T-helper 1 cell treated with Interleukin-12 subunit alpha and Interleukin-12 subunit beta and Interleukin-4 antibody, amounts not matched to agents 30 μg/mL and 1 μg/mL, for 36 hours (primary cell): ENCODE measurements around the gene ATP6AP1.

Experiments used
- H3K27ac Mint-ChIP-seq: one replicate; pipeline ENCODE4 v1.8.0; 2021; ENCODE audit warnings: mild to moderate bottlenecking, mixed read lengths
- H3K27me3 Mint-ChIP-seq: one replicate; pipeline ENCODE4 v1.8.0; 2021; ENCODE audit warnings: low read depth, mixed read lengths
- H3K36me3 Mint-ChIP-seq: one replicate; pipeline ENCODE4 v1.8.0; 2021; ENCODE audit warnings: low read depth, mixed read lengths
- H3K4me1 Mint-ChIP-seq: one replicate; pipeline ENCODE4 v1.8.0; 2021; ENCODE audit warnings: low read depth, mixed read lengths
- H3K4me3 Mint-ChIP-seq: one replicate; pipeline ENCODE4 v1.8.0; 2021; ENCODE audit warnings: mild to moderate bottlenecking, moderate library complexity, mixed read lengths
- H3K9me3 Mint-ChIP-seq: one replicate; pipeline ENCODE4 v1.8.0; 2021; ENCODE audit warnings: mixed read lengths

The ATP6AP1 gene

GRCh38 chrX:154443992-154444754, 15.7 kb downstream of the ATP6AP1 start, which contains the start of gene FAM50A:
Gene FAM50A (plus strand): TSS chrX:154444141. CDS start chrX:154444236, 95 bp downstream.
- no peaks in the 10 kb centered on the region for H3K9me3 Mint-ChIP-seq
- peak within 1 kb of the TSS; percentile 79 for H3K27ac Mint-ChIP-seq
- no peaks in the 10 kb centered on the region for H3K27me3 Mint-ChIP-seq

GRCh38 chrX:154444755-154445246, 16.3 kb downstream of the ATP6AP1 start:
- Mint-ChIP-seq H3K27ac (no peak overlapping the region), H3K27me3 (no peaks in the 10 kb centered on the region), H3K9me3 (no peaks in the 10 kb centered on the region), H3K36me3 (peaks cover 6% of the 10 kb centered on the region), H3K4me1 (peaks cover 16% of the 10 kb centered on the region), H3K4me3 (peak overlapping the region; percentile 25)

More at GRCh38 chrX:154443992-154444754, 15.7 kb downstream of the ATP6AP1 start, which contains the start of gene FAM50A:
- H3K4me1 Mint-ChIP-seq: peaks cover 16% of the 10 kb centered on the region
- H3K36me3 Mint-ChIP-seq: peaks cover 6% of the 10 kb centered on the region
- peak within 1 kb of the TSS; percentile 77 for H3K4me3 Mint-ChIP-seq

- Mint-ChIP-seq H3K36me3 (peaks cover 6% of the 10 kb centered on the region), H3K27me3 (no peaks in the 10 kb centered on the region), H3K27ac (no peak overlapping the region), H3K4me1 (peaks cover 16% of the 10 kb centered on the region), H3K4me3 (peak overlapping the region; percentile 37), H3K9me3 (no peaks in the 10 kb centered on the region)
These were observed 17.3 kb downstream of the ATP6AP1 start for GRCh38 chrX:154445776-154446175.

GRCh38 chrX:154446430-154446829, 18.0 kb downstream of the ATP6AP1 start:
- Mint-ChIP-seq H3K4me1 (peaks cover 16% of the 10 kb centered on the region), H3K27ac (no peak overlapping the region), H3K27me3 (no peaks in the 10 kb centered on the region), H3K36me3 (peaks cover 6% of the 10 kb centered on the region), H3K4me3 (peak overlapping the region; percentile 37), H3K9me3 (no peaks in the 10 kb centered on the region)

- peaks cover 11% of the 10 kb centered on the region for H3K4me1 Mint-ChIP-seq
- H3K9me3 Mint-ChIP-seq: no peaks in the 10 kb centered on the region
- no peaks in the 10 kb centered on the region for H3K27me3 Mint-ChIP-seq
These were observed 20.0 kb downstream of the ATP6AP1 start for GRCh38 chrX:154448484-154448883.

GRCh38 chrX:154449618-154450017, 21.1 kb downstream of the ATP6AP1 start:
- H3K27ac Mint-ChIP-seq: no peak overlapping the region
- H3K27me3 Mint-ChIP-seq: no peaks in the 10 kb centered on the region
- H3K4me3 Mint-ChIP-seq: no peak overlapping the region
- peaks cover 11% of the 10 kb centered on the region for H3K4me1 Mint-ChIP-seq
- H3K9me3 Mint-ChIP-seq: no peaks in the 10 kb centered on the region
- H3K36me3 Mint-ChIP-seq: peaks cover 13% of the 10 kb centered on the region

More at GRCh38 chrX:154448484-154448883, 20.0 kb downstream of the ATP6AP1 start:
- Mint-ChIP-seq H3K36me3 (peaks cover 13% of the 10 kb centered on the region), H3K4me3 (no peak overlapping the region), H3K27ac (no peak overlapping the region)

GRCh38 chrX:154450312-154450711, 21.8 kb downstream of the ATP6AP1 start:
- no peak overlapping the region for H3K4me3 Mint-ChIP-seq
- H3K9me3 Mint-ChIP-seq: no peaks in the 10 kb centered on the region
- peaks cover 11% of the 10 kb centered on the region for H3K4me1 Mint-ChIP-seq
- H3K27me3 Mint-ChIP-seq: no peaks in the 10 kb centered on the region
- peaks cover 13% of the 10 kb centered on the region for H3K36me3 Mint-ChIP-seq
- H3K27ac Mint-ChIP-seq: no peak overlapping the region

GRCh38 chrX:154452823-154453222, 24.3 kb downstream of the ATP6AP1 start:
- Mint-ChIP-seq H3K4me1 (peaks cover 5% of the 10 kb centered on the region), H3K27ac (no peak overlapping the region), H3K36me3 (peaks cover 9% of the 10 kb centered on the region)

GRCh38 chrX:154457491-154458115, 29.1 kb downstream of the ATP6AP1 start:
- H3K27ac Mint-ChIP-seq: peak overlapping the region; percentile 97
- H3K4me1 Mint-ChIP-seq: peaks cover 7% of the 10 kb centered on the region
- peaks cover 7% of the 10 kb centered on the region for H3K36me3 Mint-ChIP-seq
- H3K9me3 Mint-ChIP-seq: no peaks in the 10 kb centered on the region
- H3K27me3 Mint-ChIP-seq: no peaks in the 10 kb centered on the region
- peak overlapping the region; percentile 98 for H3K4me3 Mint-ChIP-seq

More at GRCh38 chrX:154452823-154453222, 24.3 kb downstream of the ATP6AP1 start:
- no peaks in the 10 kb centered on the region for H3K9me3 Mint-ChIP-seq
- H3K27me3 Mint-ChIP-seq: no peaks in the 10 kb centered on the region
- no peak overlapping the region for H3K4me3 Mint-ChIP-seq

- Mint-ChIP-seq H3K36me3 (peaks cover 4% of the 10 kb centered on the region), H3K27ac (peak within 1 kb of the TSS; percentile 97)
These were observed 29.9 kb downstream of the ATP6AP1 start, which contains the start of gene PLXNA3 for GRCh38 chrX:154458116-154458953. Gene PLXNA3 (plus strand): TSS chrX:154458281. CDS start chrX:154460184, 1,903 bp downstream.

GRCh38 chrX:154458954-154459778, 30.7 kb downstream of the ATP6AP1 start:
- Mint-ChIP-seq H3K4me3 (peak overlapping the region; percentile 85), H3K27me3 (no peaks in the 10 kb centered on the region), H3K4me1 (peaks cover 7% of the 10 kb centered on the region), H3K27ac (peak overlapping the region; percentile 68), H3K9me3 (no peaks in the 10 kb centered on the region), H3K36me3 (peaks cover 4% of the 10 kb centered on the region)

More at GRCh38 chrX:154458116-154458953, 29.9 kb downstream of the ATP6AP1 start, which contains the start of gene PLXNA3:
- no peaks in the 10 kb centered on the region for H3K9me3 Mint-ChIP-seq
- H3K4me3 Mint-ChIP-seq: peak within 1 kb of the TSS; percentile 98
- peaks cover 7% of the 10 kb centered on the region for H3K4me1 Mint-ChIP-seq
- H3K27me3 Mint-ChIP-seq: no peaks in the 10 kb centered on the region

- peaks cover 4% of the 10 kb centered on the region for H3K36me3 Mint-ChIP-seq
- H3K9me3 Mint-ChIP-seq: no peaks in the 10 kb centered on the region
- H3K4me3 Mint-ChIP-seq: no peak overlapping the region
- H3K27me3 Mint-ChIP-seq: no peaks in the 10 kb centered on the region
- no peak overlapping the region for H3K27ac Mint-ChIP-seq
- H3K4me1 Mint-ChIP-seq: peaks cover 7% of the 10 kb centered on the region
These were observed 31.4 kb downstream of the ATP6AP1 start for GRCh38 chrX:154459832-154460231.

GRCh38 chrX:154460326-154460725, 31.8 kb downstream of the ATP6AP1 start:
- no peaks in the 10 kb centered on the region for H3K9me3 Mint-ChIP-seq
- no peak overlapping the region for H3K27ac Mint-ChIP-seq
- H3K36me3 Mint-ChIP-seq: peaks cover 4% of the 10 kb centered on the region
- peak overlapping the region; percentile 21 for H3K4me3 Mint-ChIP-seq
- no peaks in the 10 kb centered on the region for H3K27me3 Mint-ChIP-seq
- H3K4me1 Mint-ChIP-seq: peaks cover 7% of the 10 kb centered on the region
